ENCODE measurements around the gene ADARB2.

DNA sequence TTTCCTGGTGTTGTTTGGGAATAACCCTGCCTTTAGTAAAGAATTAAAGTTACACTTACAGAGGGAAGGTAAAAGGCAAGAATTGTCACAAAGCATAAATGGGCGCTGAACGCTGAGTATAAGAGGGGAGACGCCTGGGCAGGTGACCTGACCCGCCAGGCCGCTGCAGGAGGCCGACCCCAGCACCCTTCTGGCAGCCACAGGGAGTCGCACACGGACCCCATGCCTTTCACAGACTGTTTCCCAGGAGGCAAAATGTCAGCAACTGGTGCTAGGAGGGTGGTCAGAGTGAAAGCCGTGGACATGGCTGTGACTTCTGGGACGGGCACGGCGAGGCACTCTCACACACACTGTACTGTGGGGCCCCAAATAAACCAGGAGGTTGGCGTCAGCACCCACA, 392.9 kb downstream of the ADARB2 start:
- no peak for TF ChIP-seq CTCF (tag by site-specific recombination; IDR thresholded peaks at IDR 0.05)
- TF ChIP-seq ZSCAN23 (tag by site-specific recombination; IDR thresholded peaks at IDR 0.05) = no peak
- TF ChIP-seq TCF7L2 (IDR thresholded peaks at IDR 0.05; ENCODE audit: borderline replicate concordance, low read depth, low read length) = no peak
- TF ChIP-seq ZNF302 (tag by site-specific recombination; IDR thresholded peaks at IDR 0.05; ENCODE audit: low read depth) = no peak
- no peak for TF ChIP-seq BCL11A (tag by site-specific recombination; IDR thresholded peaks at IDR 0.05; ENCODE audit: low read depth)
- TF ChIP-seq ZNF426 (tag by site-specific recombination; IDR thresholded peaks at IDR 0.05) = no peak
